SK-N-SH (cell line): ENCODE data around the gene NOS1.

Experiments used
- CTCF ChIP-seq: fragments of 200-600 bp; sonication (generic); IDR thresholded peaks from 2 replicates; pipeline ENCODE4 v1.6.1; 2017; ENCODE audit warnings: antibody characterized with exemption, mild to moderate bottlenecking, moderate library complexity
- EZH2phosphoT487 ChIP-seq: fragments of 200-600 bp; sonication (generic); IDR thresholded peaks from 2 replicates; pipeline ENCODE4 v1.6.1; 2017; ENCODE audit warnings: low read depth, mixed run types, mild to moderate bottlenecking, antibody characterized with exemption, moderate library complexity, borderline replicate concordance
- RCOR1 ChIP-seq: fragments of 150-350 bp; IDR thresholded peaks from 2 replicates; pipeline ENCODE4 v1.6.1; 2017; ENCODE audit warnings: antibody characterized with exemption, low read length
- ZBTB33 ChIP-seq: IDR thresholded peaks from 2 replicates; pipeline ENCODE4 v1.4.0; 2012; ENCODE audit warnings: low read depth, borderline replicate concordance

- TF ChIP-seq EZH2phosphoT487 (no peak), RCOR1 (no peak), ZBTB33 (no peak), CTCF (no peak)
Observed at GRCh38 chr12:117261247-117261646, 100.2 kb downstream of the NOS1 start.
